Skeletal muscle satellite cell (primary cell): ENCODE data around the gene TXLNB.
"Not testable (repeated sequence)": the region's sequence is repeated elsewhere in the genome, so short reads cannot be mapped to it uniquely, and the experiment has no call there.

Experiments used
- H3K27me3 ChIP-seq: 2 replicates; pipeline ENCODE4 v1.7.0; 2013; ENCODE audit warnings: low read length; ENCODE audit not compliant: control insufficient read depth, insufficient read depth
- H3K36me3 ChIP-seq: 2 replicates; pipeline ENCODE4 v1.7.0; 2013; ENCODE audit warnings: mild to moderate bottlenecking, control low read depth, low read length; ENCODE audit not compliant: insufficient read depth
- H3K4me1 ChIP-seq: 2 replicates; pipeline ENCODE4 v1.7.0; 2013; ENCODE audit warnings: low read length; ENCODE audit not compliant: control insufficient read depth, insufficient read depth
- H3K4me2 ChIP-seq: 2 replicates; pipeline ENCODE4 v1.7.0; 2013; ENCODE audit warnings: mild to moderate bottlenecking, low read length
- H3K4me3 ChIP-seq: 2 replicates; pipeline ENCODE4 v1.7.0; 2013; ENCODE audit warnings: low read length
- H3K9ac ChIP-seq: 2 replicates; pipeline ENCODE4 v1.7.0; 2013; ENCODE audit warnings: mild to moderate bottlenecking, low read depth, low read length, moderate library complexity
- H3K9me3 ChIP-seq: replicated peaks from 2 replicates; pipeline ENCODE4 v1.7.0; 2013; ENCODE audit warnings: mild to moderate bottlenecking, control low read depth, low read length

Gene TXLNB

DNA sequence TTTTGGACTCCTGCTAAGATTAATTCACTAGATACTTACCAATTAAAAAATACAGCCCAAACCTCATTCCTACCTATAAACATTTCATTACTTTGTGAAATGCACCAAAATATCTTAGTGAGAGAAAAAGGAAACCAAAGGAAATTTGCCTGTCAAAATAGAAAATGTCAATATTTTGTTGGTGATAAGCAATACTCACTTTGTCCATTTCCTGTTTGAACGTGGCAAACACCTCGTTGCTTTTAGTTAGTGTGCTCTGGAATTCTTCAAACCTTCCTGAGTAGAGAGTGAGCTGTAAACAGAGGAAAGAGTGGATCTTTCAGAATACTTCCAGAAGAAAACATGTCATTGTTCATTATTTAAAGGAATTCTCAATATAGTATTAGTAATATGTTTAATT, 44.2 kb downstream of the TXLNB start:
- Histone ChIP-seq H3K4me1 (peaks cover 4% of the 10 kb centered on the region), H3K4me2 (no peak overlapping the region), H3K27me3 (no peaks in the 10 kb centered on the region), H3K4me3 (no peak overlapping the region), H3K9ac (no peak overlapping the region), H3K36me3 (no peaks in the 10 kb centered on the region), H3K9me3 (no peaks in the 10 kb centered on the region)

GRCh38 chr6:139243536-139243935, 48.3 kb downstream of the TXLNB start:
- Histone ChIP-seq H3K9ac (no peak overlapping the region), H3K4me2 (no peak overlapping the region), H3K36me3 (no peaks in the 10 kb centered on the region), H3K4me3 (no peak overlapping the region), H3K9me3 (no peaks in the 10 kb centered on the region), H3K4me1 (peaks cover 24% of the 10 kb centered on the region), H3K27me3 (no peaks in the 10 kb centered on the region)

DNA sequence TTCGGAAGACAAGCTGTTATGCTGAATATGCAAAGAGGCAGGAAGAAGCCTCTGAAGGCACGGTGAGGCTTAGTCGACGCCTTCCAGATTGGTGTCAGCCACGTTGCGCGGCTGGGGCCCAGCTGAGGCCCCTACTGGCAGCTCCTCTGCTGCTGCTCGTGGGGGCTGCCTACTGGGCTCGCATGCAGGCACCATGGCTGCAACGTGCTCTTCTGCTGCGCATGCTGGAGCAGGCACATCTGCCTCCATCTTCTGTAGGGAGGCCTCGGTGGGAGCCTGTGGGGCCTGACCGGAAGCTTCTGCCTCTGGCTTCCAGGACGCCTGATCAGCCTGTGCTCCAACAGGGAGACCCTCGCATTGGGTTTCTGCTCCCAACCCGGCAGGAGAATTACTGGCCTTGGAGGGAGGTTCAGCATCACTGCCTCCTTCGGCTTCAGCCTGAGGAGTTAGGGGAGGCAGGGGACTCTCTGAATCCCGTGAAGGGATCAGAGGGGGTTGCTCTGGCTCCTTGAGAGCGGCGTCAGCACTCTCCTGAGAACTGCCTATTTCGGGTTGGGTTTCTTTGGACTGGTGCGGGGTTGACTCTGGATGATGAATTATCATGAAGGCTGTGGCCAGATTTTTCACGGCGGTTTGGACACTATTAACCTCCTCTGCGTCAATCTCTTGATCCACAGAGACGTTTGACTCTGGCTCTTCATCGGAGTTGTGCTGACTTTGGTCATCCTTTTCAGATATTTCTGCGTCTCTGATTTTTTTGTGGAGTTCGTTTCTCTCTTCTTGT, 49.1 kb downstream of the TXLNB start:
- Histone ChIP-seq H3K36me3 (no peaks in the 10 kb centered on the region), H3K4me3 (no peak overlapping the region), H3K27me3 (no peaks in the 10 kb centered on the region), H3K9me3 (no peaks in the 10 kb centered on the region), H3K4me2 (peak overlapping the region; percentile 15), H3K9ac (no peak overlapping the region), H3K4me1 (peaks cover 24% of the 10 kb centered on the region)

DNA sequence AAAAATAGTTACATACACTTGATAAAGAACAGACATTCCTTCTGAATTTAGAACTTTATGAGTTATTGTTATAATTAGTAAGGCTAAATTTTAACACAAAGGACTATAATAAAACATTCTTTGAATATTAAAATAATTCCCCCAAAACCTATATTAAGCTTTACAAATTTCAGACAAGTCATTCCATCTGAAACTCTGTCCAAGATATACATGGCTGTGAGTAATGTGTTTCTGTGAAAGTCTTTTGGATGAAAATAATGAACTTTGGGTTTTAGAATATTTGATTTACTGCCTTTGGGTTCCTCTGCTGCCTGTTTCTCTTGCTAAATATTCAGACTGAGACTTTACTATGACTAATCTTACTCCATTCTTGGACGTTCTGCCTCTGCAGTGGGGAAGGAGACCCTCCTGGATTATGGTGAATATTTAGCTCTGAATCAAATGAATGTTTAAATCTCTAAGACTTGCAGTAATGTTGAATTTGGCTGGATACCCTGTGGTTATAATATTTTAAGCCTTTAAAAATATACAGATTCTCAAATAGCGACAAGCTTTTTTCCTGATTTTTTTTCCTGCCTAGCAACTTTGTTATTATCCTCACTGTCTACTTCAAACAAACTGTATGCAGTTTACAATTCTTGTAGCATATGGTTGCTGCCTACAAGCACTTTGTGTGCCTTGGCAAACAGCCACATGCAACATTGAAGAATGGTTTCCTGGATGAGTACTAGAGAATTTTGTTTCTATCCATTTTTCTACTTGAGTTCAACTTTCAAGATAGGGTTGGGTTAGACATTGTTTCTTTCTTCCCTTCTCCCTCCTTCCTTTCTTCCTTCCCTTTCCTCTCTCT, 51.4 kb downstream of the TXLNB start:
- H3K9ac ChIP-seq, result peak overlapping the region; percentile 12
- H3K4me2 ChIP-seq, result peak overlapping the region; percentile 33
- no peaks in the 10 kb centered on the region for H3K27me3 ChIP-seq
- H3K4me3 ChIP-seq, result peak overlapping the region; percentile 1
- peaks cover 24% of the 10 kb centered on the region for H3K4me1 ChIP-seq
- no peaks in the 10 kb centered on the region for H3K9me3 ChIP-seq
- H3K36me3 ChIP-seq, result no peaks in the 10 kb centered on the region

- Histone ChIP-seq H3K36me3 (no peaks in the 10 kb centered on the region), H3K4me3 (no peak overlapping the region), H3K9ac (no peak overlapping the region), H3K9me3 (no peaks in the 10 kb centered on the region), H3K4me2 (no peak overlapping the region), H3K4me1 (peaks cover 24% of the 10 kb centered on the region), H3K27me3 (no peaks in the 10 kb centered on the region)
Observed at GRCh38 chr6:139239064-139239463, 52.7 kb downstream of the TXLNB start.

GRCh38 chr6:139236105-139236504, 55.7 kb downstream of the TXLNB start:
- Histone ChIP-seq H3K9me3 (no peaks in the 10 kb centered on the region), H3K9ac (no peak overlapping the region), H3K4me3 (no peak overlapping the region), H3K36me3 (no peaks in the 10 kb centered on the region), H3K4me1 (peaks cover 18% of the 10 kb centered on the region), H3K4me2 (no peak overlapping the region), H3K27me3 (no peaks in the 10 kb centered on the region)

DNA sequence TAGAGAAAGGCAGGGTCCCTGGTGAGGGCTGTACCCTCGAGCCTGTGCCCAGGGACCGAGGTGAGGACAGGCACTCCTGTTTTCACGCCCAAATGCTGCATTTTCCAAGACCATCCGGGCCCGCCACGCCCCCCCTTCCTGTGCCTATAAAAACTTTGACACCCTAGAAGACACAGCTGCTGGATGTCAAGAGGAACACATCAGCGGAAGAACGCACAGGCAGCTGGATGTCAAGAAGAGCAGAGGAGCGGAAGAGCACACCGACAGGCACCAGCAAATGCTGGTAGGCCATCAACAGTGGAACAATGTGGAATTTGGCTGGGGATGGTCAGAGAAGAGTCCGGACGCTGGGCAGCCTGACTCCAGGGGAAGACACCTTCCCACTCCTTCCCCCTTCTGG, 56.1 kb downstream of the TXLNB start:
- Histone ChIP-seq H3K9ac (no peak overlapping the region), H3K4me1 (peaks cover 14% of the 10 kb centered on the region), H3K4me3 (no peak overlapping the region), H3K4me2 (no peak overlapping the region), H3K27me3 (no peaks in the 10 kb centered on the region), H3K9me3 (no peaks in the 10 kb centered on the region), H3K36me3 (no peaks in the 10 kb centered on the region)

DNA sequence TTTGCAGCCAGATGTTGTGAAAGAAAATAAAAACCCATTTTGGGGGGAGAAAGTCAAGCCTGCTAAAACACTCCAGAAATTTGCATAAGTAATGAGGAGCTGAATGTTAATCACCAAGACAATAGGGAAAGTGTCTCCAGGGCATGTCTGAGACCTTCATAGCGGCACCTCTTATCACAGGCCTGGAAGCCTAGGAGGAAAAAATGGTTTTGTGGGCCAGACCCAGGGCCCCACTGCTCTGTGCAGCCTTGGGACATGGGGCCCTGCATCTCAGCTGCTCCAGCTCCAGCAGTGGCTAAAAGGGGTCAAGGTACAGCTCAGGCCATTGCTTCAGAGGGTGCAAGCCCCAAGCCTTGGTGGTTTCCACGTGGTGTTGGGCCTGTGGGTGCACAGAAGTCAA, 57.6 kb downstream of the TXLNB start:
- H3K9ac ChIP-seq, H3K4me3 ChIP-seq, H3K4me2 ChIP-seq, H3K4me1 ChIP-seq, H3K9me3 ChIP-seq, H3K36me3 ChIP-seq, H3K27me3 ChIP-seq: not testable (repeated sequence)

- Histone ChIP-seq H3K4me3 (no peak overlapping the region), H3K9ac (no peak overlapping the region), H3K4me2 (no peak overlapping the region), H3K4me1 (peaks cover 2% of the 10 kb centered on the region), H3K9me3 (no peaks in the 10 kb centered on the region), H3K27me3 (no peaks in the 10 kb centered on the region), H3K36me3 (no peaks in the 10 kb centered on the region)
Observed at GRCh38 chr6:139231206-139231605, 60.6 kb downstream of the TXLNB start.

- Histone ChIP-seq H3K4me1 (peaks cover 2% of the 10 kb centered on the region), H3K4me3 (no peak overlapping the region), H3K27me3 (no peaks in the 10 kb centered on the region), H3K4me2 (no peak overlapping the region), H3K36me3 (no peaks in the 10 kb centered on the region), H3K9me3 (no peaks in the 10 kb centered on the region), H3K9ac (no peak overlapping the region)
Observed at GRCh38 chr6:139230391-139230840, 61.4 kb downstream of the TXLNB start.

- H3K4me3 ChIP-seq, H3K4me1 ChIP-seq, H3K9ac ChIP-seq, H3K4me2 ChIP-seq, H3K36me3 ChIP-seq, H3K9me3 ChIP-seq, H3K27me3 ChIP-seq: not testable (repeated sequence)
Observed at GRCh38 chr6:139228387-139228786, 63.4 kb downstream of the TXLNB start.
